ENCODE measurements around the gene VWA8. TPM values are rescaled to one million over a fixed set of nuclear protein-coding genes. Genes with fewer than 3 reads are reported as not detected.

VWA8 gene
- total and polyA plus RNA-seq, 2 of the 8 experiments (the other 6 are each of a cell fraction or from before 2014, with no cell fraction given), result 5.9 to 19.6 TPM

DNA sequence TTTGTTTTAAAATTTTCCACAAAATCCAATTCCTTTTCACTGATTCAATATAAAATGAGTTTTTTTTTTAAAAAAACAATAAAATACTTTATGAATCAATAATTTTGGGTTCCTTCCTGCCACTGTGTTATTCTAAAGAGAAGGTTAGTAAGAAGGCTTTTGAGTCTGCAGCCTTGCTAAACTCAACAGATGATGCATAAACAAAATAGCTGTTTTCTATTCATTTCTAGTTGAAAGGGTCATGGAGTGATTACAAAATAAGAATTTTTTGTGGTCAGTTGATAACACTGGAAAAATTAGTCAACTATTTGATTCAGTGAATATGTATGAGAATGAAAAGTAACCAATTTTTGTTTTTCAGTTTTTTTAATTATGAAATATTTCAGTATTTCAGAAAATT lies 169.9 kb downstream of the VWA8 start (continued):
- no peak for TF ChIP-seq SP2 (IDR thresholded peaks at IDR 0.05; ENCODE audit: low read length)

DNA sequence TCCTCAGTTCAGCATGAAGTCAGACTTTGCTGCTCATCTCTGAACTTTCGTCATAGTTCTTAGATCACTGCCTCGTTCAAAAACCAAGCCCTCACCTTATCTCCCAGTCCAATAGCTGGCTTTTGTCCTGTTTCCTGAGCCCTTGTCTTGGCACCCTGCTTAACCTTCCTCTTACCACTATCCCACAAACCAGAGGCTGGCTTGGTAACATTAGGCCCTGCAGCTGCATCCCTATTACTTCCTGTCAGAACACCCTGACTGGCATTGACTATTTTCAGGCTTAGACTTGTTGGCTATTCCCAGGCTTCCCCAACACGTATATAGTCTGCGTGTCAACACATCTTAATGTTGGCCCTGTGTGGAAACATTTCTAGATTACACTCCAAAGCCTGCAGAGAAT lies 172.4 kb downstream of the VWA8 start:
- Histone ChIP-seq H2BK5ac (ENCODE audit: low read depth, low read length) (no peak overlapping the region), H3K4me3 (ENCODE audit: extremely low read depth in 1 of 4, insufficient read depth in 2 of 4, low read depth in 3 of 4, low read length in 4 of 4) (no peak overlapping the region), H4K91ac (replicated peaks; ENCODE audit: insufficient read length, low read length) (no peak overlapping the region), H2BK15ac (ENCODE audit: low read length) (no peak overlapping the region), H2BK120ac (replicated peaks; ENCODE audit: low read depth, low read length) (no peak overlapping the region), H4K20me1 (replicated peaks in 1 of 2; ENCODE audit: control insufficient read depth in 1 of 2, insufficient read depth in 2 of 2, low read length in 2 of 2) (no peaks in the 10 kb centered on the region), H4K5ac (ENCODE audit: insufficient read length, low read depth, low read length) (no peak overlapping the region), H3K4ac (replicated peaks; ENCODE audit: insufficient read length, low read depth, low read length) (no peak overlapping the region), H3K79me1 (ENCODE audit: low read depth, low read length) (no peaks in the 10 kb centered on the region), H3K36me3 (ENCODE audit: control insufficient read depth in 2 of 4, insufficient read depth in 4 of 4, low read length in 3 of 4) (no peaks in the 10 kb centered on the region), H2BK20ac (ENCODE audit: low read length) (no peak overlapping the region), H3K23me2 (ENCODE audit: low read depth, low read length) (no peaks in the 10 kb centered on the region), H2BK12ac (ENCODE audit: low read depth, low read length) (no peak overlapping the region), H3K9me3 (ENCODE audit: insufficient read depth in 2 of 2, low read depth in 1 of 2, low read length in 1 of 2) (no peaks in the 10 kb centered on the region), H3K23ac (ENCODE audit: insufficient read length) (no peak overlapping the region), H3K79me2 (ENCODE audit: control insufficient read depth in 1 of 2, insufficient read depth in 2 of 2, low read length in 2 of 2) (no peaks in the 10 kb centered on the region), H3K27me3 (replicated peaks in 1 of 4; ENCODE audit: control insufficient read depth in 3 of 4, extremely low read depth in 1 of 4, insufficient read depth in 3 of 4, low read length in 3 of 4) (no peaks in the 10 kb centered on the region), H3K4me1 (replicated peaks in 1 of 4; ENCODE audit: control insufficient read depth in 3 of 4, insufficient read depth in 4 of 4, low read length in 3 of 4) (no peaks in the 10 kb centered on the region), H3K9ac (replicated peaks in 1 of 4; ENCODE audit: extremely low read depth in 1 of 4, low read depth in 3 of 4, low read length in 3 of 4) (no peak overlapping the region), H2AFZ (ENCODE audit: low read length) (no peak overlapping the region), H2AK5ac (ENCODE audit: low read depth, low read length) (no peak overlapping the region), H3K14ac (ENCODE audit: insufficient read length) (no peak overlapping the region), H4K8ac (ENCODE audit: extremely low read depth, insufficient read depth, low read length) (no peak overlapping the region), H3K56ac (replicated peaks; ENCODE audit: insufficient read length, low read depth, low read length) (no peak overlapping the region), H3K4me2 (ENCODE audit: insufficient read depth in 1 of 2, low read depth in 2 of 2, low read length in 2 of 2) (no peak overlapping the region), H3K27ac (ENCODE audit: low read depth, low read length) (no peak overlapping the region), H3K18ac (ENCODE audit: extremely low read depth, low read length) (no peak overlapping the region)
- ChIA-PET POLR2A (ENCODE audit: partially characterized antibody) (no interaction called here), CTCF (ENCODE audit: partially characterized antibody) (no interaction called here)
- WGBS, 2 experiments (ENCODE audit: extremely low coverage in 1 of 2, insufficient coverage in 1 of 2, insufficient read length in 1 of 2, insufficient replicate concordance in 2 of 2, low coverage in 1 of 2, low lambda C conversion rate in 2 of 2, missing lambda C conversion rate in 1 of 2), result 87% methylated on average over 4 of the region's 4 CpGs; no CpG with 5 or more reads in 1 of the 2 experiments
- FAIRE-seq, result no peak
- DNase-seq (ENCODE audit: low read depth in 1 of 2, low spot score in 2 of 2), result no peak
- TF ChIP-seq CREB1 (IDR thresholded peaks at IDR 0.05) (no peak), ASH2L (IDR thresholded peaks at IDR 0.05; ENCODE audit: low read length) (no peak), SIX5 (IDR thresholded peaks at IDR 0.05; ENCODE audit: low read depth, low read length) (no peak), EP300 (IDR thresholded peaks at IDR 0.05; ENCODE audit: borderline replicate concordance in 1 of 2, low read depth in 2 of 2, low read length in 2 of 2) (no peak), HDAC6 (IDR thresholded peaks at IDR 0.05; ENCODE audit: low read depth, low read length) (no peak), TBP (IDR thresholded peaks at IDR 0.05; ENCODE audit: low read depth, low read length) (no peak), CHD2 (IDR thresholded peaks at IDR 0.05; ENCODE audit: low read length) (no peak), SP4 (IDR thresholded peaks at IDR 0.05; ENCODE audit: low read length) (no peak), JUND (IDR thresholded peaks at IDR 0.05; ENCODE audit: low read length) (no peak), TAF7 (optimal IDR thresholded peaks at IDR 0.05; ENCODE audit: borderline replicate concordance, low read depth, low read length) (no peak)
- TF ChIP-seq, protein P1, sequence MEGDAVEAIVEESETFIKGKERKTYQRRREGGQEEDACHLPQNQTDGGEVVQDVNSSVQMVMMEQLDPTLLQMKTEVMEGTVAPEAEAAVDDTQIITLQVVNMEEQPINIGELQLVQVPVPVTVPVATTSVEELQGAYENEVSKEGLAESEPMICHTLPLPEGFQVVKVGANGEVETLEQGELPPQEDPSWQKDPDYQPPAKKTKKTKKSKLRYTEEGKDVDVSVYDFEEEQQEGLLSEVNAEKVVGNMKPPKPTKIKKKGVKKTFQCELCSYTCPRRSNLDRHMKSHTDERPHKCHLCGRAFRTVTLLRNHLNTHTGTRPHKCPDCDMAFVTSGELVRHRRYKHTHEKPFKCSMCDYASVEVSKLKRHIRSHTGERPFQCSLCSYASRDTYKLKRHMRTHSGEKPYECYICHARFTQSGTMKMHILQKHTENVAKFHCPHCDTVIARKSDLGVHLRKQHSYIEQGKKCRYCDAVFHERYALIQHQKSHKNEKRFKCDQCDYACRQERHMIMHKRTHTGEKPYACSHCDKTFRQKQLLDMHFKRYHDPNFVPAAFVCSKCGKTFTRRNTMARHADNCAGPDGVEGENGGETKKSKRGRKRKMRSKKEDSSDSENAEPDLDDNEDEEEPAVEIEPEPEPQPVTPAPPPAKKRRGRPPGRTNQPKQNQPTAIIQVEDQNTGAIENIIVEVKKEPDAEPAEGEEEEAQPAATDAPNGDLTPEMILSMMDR (IDR thresholded peaks at IDR 0.05; ENCODE audit: control extremely low read depth in 1 of 3, insufficient read depth in 1 of 3, low read depth in 1 of 3, low read length in 3 of 3), result no peak
